GM12874 (cell line): ENCODE results near the gene BBS7.

ENCODE experiments used
- CTCF ChIP-seq: IDR thresholded peaks from 2 replicates; pipeline ENCODE4 v1.5.1; 2011; ENCODE audit warnings: low read depth, mild to moderate bottlenecking, control low read depth, low read length, moderate library complexity; ENCODE audit not compliant: insufficient read depth

BBS7 gene

GRCh38 chr4:121817006-121817405 is 53.3 kb downstream of the BBS7 start:
- no peak for TF ChIP-seq CTCF

- no peak for TF ChIP-seq CTCF
Observed at GRCh38 chr4:121814756-121815155, 55.5 kb downstream of the BBS7 start.

- no peak for TF ChIP-seq CTCF
Observed at GRCh38 chr4:121811122-121811521, 59.2 kb downstream of the BBS7 start.

- no peak for TF ChIP-seq CTCF
Observed at GRCh38 chr4:121806411-121806810, 63.9 kb downstream of the BBS7 start.

- TF ChIP-seq CTCF: no peak
Observed at GRCh38 chr4:121801715-121802075, 68.6 kb downstream of the BBS7 start.

- no peak for TF ChIP-seq CTCF
Observed at GRCh38 chr4:121800961-121801714, 69.1 kb downstream of the BBS7 start, which contains the start of gene EXOSC9. EXOSC9 (plus strand) TSS chr4:121801323; CDS start chr4:121801425, 102 bp downstream.

GRCh38 chr4:121800638-121800960 is 69.7 kb downstream of the BBS7 start:
- TF ChIP-seq CTCF: no peak
